ENCODE results near the gene KAT2A.

KAT2A gene

DNA sequence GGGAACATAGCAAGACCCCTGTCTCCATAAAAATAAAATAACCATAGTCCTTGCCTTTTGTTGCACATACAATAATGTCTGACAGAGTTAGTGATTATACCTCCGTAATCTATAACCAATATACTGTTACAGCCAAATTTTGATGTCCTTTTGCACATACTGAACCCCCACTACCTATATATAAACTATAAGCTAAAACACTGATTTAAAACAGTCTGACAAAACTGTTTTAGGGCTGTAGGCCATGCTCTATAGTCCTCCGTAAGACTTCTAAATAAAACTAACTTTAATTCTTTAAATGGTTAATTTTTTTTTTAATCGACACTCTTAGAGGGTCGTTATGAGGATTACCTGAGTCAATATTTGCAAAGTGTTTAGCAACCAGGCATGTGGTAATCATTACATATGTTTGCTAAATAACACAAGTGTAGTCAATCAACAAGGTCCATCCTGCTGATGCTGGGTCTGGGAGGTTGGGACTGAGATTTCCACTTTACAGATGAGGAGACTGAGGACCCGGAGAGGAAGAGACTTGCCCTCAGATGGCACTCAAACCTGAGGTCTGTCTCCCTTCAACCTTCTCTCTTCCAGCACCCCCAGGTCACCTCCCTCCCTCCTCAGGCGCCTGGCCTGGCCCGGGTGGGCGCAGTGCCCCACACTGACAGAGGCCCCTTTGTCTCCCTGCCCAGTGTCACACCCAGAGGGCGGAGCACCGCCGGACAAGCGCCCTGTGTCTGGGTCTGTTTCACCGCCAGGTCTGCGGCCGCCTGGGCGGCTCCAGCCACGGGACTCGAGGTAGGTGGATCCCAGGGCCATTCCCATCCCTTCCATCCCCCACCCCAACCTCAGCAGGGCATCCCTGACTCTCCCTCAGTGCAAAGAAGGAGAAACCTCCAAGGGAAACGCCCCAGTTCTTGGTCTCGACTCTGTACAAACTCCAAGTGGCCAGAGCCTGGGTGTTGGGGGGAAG, 33.1 kb downstream of the KAT2A start:
- DNase-seq (ENCODE audit: insufficient read length, low spot score) (no peak), FAIRE-seq (no peak)
- TF ChIP-seq PAX5 (IDR thresholded peaks at IDR 0.05; ENCODE audit: insufficient read depth, low read length, severe bottlenecking): no peak
- no peak for TF ChIP-seq SPI1 (IDR thresholded peaks at IDR 0.05; ENCODE audit: low read depth, low read length)
- no peak for TF ChIP-seq POU2F2 (IDR thresholded peaks at IDR 0.05; ENCODE audit: low read depth, low read length)
- no peak for TF ChIP-seq POLR2AphosphoS5 (IDR thresholded peaks at IDR 0.05; ENCODE audit: low read depth, low read length)
- TF ChIP-seq TAF1 (IDR thresholded peaks at IDR 0.05; ENCODE audit: low read depth, low read length): no peak

DNA sequence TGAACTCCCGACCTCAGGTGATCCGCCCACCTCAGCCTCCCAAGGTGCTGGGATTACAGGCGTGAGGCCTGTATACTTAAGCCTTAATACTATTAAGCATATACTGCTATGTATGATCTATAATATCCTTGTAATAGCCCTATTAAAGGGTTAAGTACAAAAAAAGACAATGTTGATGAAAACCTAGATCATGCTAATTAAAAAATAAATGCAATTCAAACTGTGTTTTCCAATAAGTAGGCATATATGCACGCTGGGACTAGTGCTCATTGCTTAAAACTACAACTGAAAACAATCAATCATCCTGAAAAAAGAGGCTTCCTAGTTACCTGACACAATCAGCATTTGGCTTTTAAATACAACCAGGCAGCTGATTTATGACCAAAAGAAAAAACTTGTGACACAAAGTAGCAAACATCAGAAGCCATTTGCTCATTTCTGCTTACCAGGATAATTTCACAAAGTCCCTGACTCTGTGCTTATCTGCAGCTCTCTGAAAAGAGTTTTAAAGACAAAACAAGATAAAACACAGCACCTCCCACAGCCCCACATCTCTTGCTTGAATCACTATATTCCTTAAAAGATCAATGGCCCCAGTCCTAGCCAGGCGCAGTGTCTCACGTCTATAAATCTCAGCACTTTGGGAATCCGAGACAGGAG, 34.0 kb downstream of the KAT2A start:
- DNase-seq (ENCODE audit: insufficient read length, low spot score) (no peak), FAIRE-seq (no peak)
- TF ChIP-seq SPI1 (IDR thresholded peaks at IDR 0.05; ENCODE audit: low read depth, low read length) (no peak), TAF1 (IDR thresholded peaks at IDR 0.05; ENCODE audit: low read depth, low read length) (no peak), POLR2A (IDR thresholded peaks at IDR 0.05; ENCODE audit: low read depth, low read length) (no peak), POLR2AphosphoS5 (IDR thresholded peaks at IDR 0.05; ENCODE audit: low read depth, low read length) (no peak), PAX5 (IDR thresholded peaks at IDR 0.05; ENCODE audit: insufficient read depth, low read length, severe bottlenecking) (no peak), POU2F2 (IDR thresholded peaks at IDR 0.05; ENCODE audit: low read depth, low read length) (no peak)

DNA sequence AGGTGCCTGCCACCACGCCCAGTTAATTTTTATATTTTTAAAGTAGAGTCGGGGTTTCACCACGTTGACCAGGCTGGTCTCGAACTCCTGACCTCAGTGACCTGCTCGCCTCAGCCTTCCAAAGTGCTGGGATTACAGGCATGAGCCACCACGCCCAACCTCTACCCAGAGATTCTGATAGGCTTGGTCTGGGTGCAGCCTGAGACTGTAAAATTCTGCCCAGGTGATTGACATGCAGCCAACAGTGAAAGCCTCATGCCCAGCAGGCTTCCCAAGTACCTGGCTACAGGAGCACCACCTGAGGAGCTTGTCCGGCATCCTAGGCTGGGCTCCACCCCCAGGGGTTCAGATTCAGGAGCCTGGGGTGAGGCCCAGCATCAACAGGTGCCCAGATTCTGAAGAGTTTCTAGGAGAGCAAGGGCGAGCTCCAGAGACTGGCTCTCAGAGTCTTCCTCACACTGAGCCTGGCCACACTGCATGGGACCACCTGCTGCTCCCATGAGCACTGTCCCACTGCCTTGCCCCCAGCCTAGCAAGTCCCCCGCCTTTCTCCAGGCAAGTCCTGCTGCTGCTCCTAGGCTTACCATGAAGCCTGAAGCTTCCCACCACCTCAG, 39.5 kb downstream of the KAT2A start:
- TF ChIP-seq POU2F2 (IDR thresholded peaks at IDR 0.05; ENCODE audit: low read depth, low read length) (no peak), POLR2A (IDR thresholded peaks at IDR 0.05; ENCODE audit: low read depth, low read length) (no peak), SPI1 (IDR thresholded peaks at IDR 0.05; ENCODE audit: low read depth, low read length) (no peak), POLR2AphosphoS5 (IDR thresholded peaks at IDR 0.05; ENCODE audit: low read depth, low read length) (no peak), PAX5 (IDR thresholded peaks at IDR 0.05; ENCODE audit: insufficient read depth, low read length, severe bottlenecking) (no peak), TAF1 (IDR thresholded peaks at IDR 0.05; ENCODE audit: low read depth, low read length) (no peak)
- DNase-seq (ENCODE audit: insufficient read length, low spot score) (no peak), FAIRE-seq (no peak)

DNA sequence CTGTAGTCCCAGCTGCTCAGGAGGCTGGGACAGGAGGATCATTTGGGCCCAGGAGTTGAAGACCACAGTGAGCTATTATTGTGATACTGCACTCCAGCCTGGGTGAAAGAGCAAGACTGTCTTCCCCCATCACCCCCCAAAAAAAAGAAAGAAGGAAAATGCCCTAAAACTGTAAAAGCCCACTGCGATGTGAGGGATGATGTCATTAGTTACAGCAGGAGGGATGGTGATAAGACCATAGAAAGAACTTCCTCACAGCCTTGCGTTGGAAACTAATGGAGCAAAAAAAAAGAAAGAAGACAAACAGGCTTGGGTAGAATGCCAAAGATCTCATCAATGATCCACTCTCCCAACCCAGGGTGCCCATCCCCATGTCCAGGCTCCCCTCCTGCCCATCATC, 41.6 kb downstream of the KAT2A start:
- FAIRE-seq (no peak), DNase-seq (ENCODE audit: insufficient read length, low spot score) (no peak)
- no peak for TF ChIP-seq PAX5 (IDR thresholded peaks at IDR 0.05; ENCODE audit: insufficient read depth, low read length, severe bottlenecking)

DNA sequence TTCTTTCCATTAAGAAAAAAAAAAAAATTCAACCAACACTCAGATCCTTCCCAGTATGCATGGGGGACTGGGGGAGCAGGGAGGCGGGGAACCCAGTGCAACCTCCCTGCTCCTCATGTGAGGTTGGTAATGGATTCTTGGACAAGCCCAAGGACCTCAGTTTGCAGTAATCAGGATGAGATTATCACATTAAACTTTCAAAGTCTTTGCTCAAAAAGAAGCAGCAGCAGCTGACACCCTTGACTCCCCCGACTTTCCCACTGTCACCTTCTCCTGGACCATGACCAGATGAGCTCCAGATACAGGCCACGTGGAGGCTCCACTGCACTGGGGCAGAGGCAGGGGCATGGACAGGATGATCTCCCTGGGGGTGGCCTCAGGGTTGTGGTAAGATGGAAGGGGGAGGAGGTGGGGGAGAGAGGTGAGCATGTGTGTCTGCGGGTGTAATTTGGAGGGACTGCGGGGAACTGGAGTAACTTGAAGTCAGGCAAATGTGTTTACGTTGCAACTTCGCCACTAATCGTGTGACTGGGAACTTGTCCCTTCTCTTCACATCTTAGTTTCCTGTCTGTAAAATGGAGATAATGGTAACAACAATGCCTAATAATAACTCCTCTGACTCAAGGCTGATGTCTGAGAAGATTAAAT, 42.6 kb downstream of the KAT2A start:
- TF ChIP-seq POLR2AphosphoS5 (IDR thresholded peaks at IDR 0.05; ENCODE audit: low read depth, low read length): no peak
- FAIRE-seq (no peak), DNase-seq (ENCODE audit: insufficient read length, low spot score) (no peak)

DNA sequence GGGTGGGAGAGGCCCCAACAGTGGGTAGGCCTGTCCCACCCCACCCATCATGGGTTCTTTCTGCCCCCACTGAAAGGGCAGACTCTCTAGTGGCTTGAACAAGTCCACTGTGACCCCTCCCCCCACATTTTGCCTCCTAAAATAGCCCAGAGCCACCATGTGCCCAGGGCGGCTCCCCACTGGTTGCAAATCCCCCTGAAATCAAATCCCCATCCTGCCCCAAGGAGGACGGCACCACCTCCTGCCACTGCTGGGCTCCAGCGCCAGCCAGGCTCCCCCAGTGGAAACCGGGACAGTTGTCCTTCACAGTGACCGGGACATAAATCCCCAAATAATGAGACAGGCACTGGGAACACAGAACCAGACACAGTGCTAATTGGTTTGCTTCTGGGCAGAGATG, 43.4 kb downstream of the KAT2A start:
- no peak for DNase-seq (ENCODE audit: insufficient read length, low spot score)
- no peak for FAIRE-seq

DNA sequence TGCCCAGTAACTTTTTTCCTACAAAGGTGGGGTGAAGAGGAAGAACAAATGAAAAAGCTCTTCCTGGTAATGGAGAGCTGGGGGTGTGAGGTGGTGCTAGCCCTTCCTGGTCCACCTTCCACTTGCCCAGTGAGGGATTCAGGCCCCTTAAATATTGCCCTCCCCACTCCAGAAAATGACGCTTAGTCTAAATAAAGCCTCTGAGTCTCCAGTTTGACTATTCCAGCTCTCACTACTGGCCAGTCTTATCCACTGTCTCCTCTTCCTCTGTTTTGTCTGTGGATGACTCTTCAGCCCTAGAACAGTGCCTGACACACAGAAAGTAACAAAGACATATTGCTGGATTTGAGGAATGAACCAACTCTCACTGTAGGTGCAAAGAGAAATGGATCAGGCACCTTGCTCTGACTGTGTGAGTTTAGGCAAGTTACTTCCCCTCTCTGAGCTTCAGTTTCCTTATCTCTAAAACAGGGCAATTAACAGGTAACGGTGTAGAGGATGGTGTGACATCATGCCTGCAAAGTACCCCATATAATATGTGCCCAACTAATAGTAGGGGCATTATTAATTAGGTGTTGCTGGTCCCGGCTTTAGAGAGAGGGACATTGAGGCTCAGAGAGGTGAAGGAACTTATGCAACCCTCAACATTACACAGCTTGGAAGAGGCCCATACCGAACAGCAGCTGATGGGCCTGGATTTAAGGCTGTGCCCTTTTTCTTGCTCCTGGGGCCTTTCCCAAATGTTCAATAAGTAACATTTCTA, 44.2 kb downstream of the KAT2A start:
- TF ChIP-seq POU2F2 (IDR thresholded peaks at IDR 0.05; ENCODE audit: low read depth, low read length) (no peak), POLR2AphosphoS5 (IDR thresholded peaks at IDR 0.05; ENCODE audit: low read depth, low read length) (no peak), SPI1 (IDR thresholded peaks at IDR 0.05; ENCODE audit: low read depth, low read length) (no peak), POLR2A (IDR thresholded peaks at IDR 0.05; ENCODE audit: low read depth, low read length) (no peak), TAF1 (IDR thresholded peaks at IDR 0.05; ENCODE audit: low read depth, low read length) (no peak), PAX5 (IDR thresholded peaks at IDR 0.05; ENCODE audit: insufficient read depth, low read length, severe bottlenecking) (no peak)
- FAIRE-seq: no peak
- no peak for DNase-seq (ENCODE audit: insufficient read length, low spot score)

More for the DNA sequence above, 43.4 kb downstream of the KAT2A start:
- TF ChIP-seq POU2F2 (IDR thresholded peaks at IDR 0.05; ENCODE audit: low read depth, low read length) (no peak), POLR2A (IDR thresholded peaks at IDR 0.05; ENCODE audit: low read depth, low read length) (no peak), SPI1 (IDR thresholded peaks at IDR 0.05; ENCODE audit: low read depth, low read length) (no peak), PAX5 (IDR thresholded peaks at IDR 0.05; ENCODE audit: insufficient read depth, low read length, severe bottlenecking) (no peak), POLR2AphosphoS5 (IDR thresholded peaks at IDR 0.05; ENCODE audit: low read depth, low read length) (no peak), TAF1 (IDR thresholded peaks at IDR 0.05; ENCODE audit: low read depth, low read length) (no peak)

DNA sequence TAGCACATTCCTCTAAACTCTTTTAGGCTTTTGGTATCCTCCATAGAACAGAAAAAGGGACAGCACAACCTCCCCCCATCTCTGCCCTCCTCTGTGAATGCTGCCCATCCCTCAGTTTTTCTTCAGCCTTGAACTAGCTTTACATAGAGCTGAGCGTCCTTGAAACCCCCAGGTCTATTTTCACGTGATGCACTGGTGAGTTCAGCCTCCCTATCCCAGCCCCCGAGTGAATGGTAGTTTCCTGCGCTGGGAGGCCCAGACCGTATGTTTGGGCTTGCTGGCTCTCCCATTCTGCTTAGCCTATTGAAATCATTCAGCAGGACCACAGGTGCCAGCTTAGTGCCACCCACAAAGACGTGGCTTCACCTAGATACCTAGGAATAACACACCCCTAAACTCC, 45.4 kb downstream of the KAT2A start:
- FAIRE-seq: no peak
- TF ChIP-seq POLR2A (IDR thresholded peaks at IDR 0.05; ENCODE audit: low read depth, low read length) (no peak), POU2F2 (IDR thresholded peaks at IDR 0.05; ENCODE audit: low read depth, low read length) (no peak), PAX5 (IDR thresholded peaks at IDR 0.05; ENCODE audit: insufficient read depth, low read length, severe bottlenecking) (no peak), SPI1 (IDR thresholded peaks at IDR 0.05; ENCODE audit: low read depth, low read length) (no peak), POLR2AphosphoS5 (IDR thresholded peaks at IDR 0.05; ENCODE audit: low read depth, low read length) (no peak), TAF1 (IDR thresholded peaks at IDR 0.05; ENCODE audit: low read depth, low read length) (no peak)
- no peak for DNase-seq (ENCODE audit: insufficient read length, low spot score)
